ES-I3 (cell line): ENCODE measurements around the gene ZNF521.

Source experiments
- H3K36me3 ChIP-seq: 2 replicates; pipeline ENCODE4 v1.6.1; 2013; ENCODE audit warnings: mild to moderate bottlenecking, low read length, control low read depth, moderate library complexity; ENCODE audit not compliant: insufficient read depth
- H3K4me1 ChIP-seq: 2 replicates; pipeline ENCODE4 v1.6.1; 2013; ENCODE audit warnings: mild to moderate bottlenecking, control low read depth, low read length; ENCODE audit not compliant: insufficient read depth
- H3K9ac ChIP-seq: 2 replicates; pipeline ENCODE4 v1.6.1; 2013; ENCODE audit warnings: low read depth, mild to moderate bottlenecking, low read length, moderate library complexity
- H3K9me3 ChIP-seq: 2 replicates; pipeline ENCODE4 v1.6.1; 2013; ENCODE audit warnings: mild to moderate bottlenecking, low read length, moderate library complexity; ENCODE audit not compliant: control insufficient read depth, insufficient read depth

ZNF521 gene

DNA sequence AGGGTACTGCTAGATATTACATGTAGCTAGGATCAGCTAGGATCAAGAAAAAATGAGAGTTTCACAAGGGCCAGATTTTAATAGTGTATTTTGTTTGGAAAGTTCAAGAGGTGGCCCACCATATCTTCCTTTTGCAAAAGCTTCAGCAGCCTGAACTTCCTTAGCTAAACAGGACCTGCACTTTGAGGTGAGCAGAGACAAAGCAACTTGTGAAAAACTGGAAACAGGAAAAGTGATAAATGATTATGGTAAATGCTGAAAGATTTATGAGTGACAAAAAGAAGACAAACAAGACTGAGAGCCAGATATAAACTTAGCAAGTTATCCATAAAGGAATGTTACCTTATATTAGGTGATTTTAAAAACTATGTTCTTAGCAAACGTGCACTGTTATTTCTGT, 123.6 kb downstream of the ZNF521 start:
- no peak overlapping the region for H3K9ac ChIP-seq
- H3K9me3 ChIP-seq = no peaks in the 10 kb centered on the region
- no peaks in the 10 kb centered on the region for H3K36me3 ChIP-seq
- H3K4me1 ChIP-seq = peaks cover 8% of the 10 kb centered on the region; the same call in 1 of the 2 replicates

DNA sequence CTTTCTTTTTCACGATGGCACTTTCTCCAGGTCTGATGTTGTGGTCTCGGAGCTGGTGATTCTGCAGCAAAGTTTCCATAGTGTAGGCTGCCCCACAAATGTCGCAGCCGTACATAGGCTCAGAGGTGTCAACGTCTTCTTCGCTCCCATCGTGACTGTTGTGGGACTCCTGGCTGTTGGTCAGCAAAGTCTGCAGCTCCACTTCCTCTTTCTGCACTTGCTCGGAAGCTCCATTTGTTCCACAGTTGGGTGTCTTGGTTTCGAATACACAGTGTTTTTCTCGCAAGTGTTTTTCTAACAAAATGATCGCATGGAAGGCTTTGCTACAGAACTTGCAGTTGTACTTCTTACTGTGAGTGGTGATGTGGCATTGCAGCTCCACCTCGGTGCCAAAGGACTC, 126.8 kb downstream of the ZNF521 start:
- H3K36me3 ChIP-seq = no peaks in the 10 kb centered on the region
- no peaks in the 10 kb centered on the region for H3K4me1 ChIP-seq
- no peaks in the 10 kb centered on the region for H3K9me3 ChIP-seq
- H3K9ac ChIP-seq = no peak overlapping the region

DNA sequence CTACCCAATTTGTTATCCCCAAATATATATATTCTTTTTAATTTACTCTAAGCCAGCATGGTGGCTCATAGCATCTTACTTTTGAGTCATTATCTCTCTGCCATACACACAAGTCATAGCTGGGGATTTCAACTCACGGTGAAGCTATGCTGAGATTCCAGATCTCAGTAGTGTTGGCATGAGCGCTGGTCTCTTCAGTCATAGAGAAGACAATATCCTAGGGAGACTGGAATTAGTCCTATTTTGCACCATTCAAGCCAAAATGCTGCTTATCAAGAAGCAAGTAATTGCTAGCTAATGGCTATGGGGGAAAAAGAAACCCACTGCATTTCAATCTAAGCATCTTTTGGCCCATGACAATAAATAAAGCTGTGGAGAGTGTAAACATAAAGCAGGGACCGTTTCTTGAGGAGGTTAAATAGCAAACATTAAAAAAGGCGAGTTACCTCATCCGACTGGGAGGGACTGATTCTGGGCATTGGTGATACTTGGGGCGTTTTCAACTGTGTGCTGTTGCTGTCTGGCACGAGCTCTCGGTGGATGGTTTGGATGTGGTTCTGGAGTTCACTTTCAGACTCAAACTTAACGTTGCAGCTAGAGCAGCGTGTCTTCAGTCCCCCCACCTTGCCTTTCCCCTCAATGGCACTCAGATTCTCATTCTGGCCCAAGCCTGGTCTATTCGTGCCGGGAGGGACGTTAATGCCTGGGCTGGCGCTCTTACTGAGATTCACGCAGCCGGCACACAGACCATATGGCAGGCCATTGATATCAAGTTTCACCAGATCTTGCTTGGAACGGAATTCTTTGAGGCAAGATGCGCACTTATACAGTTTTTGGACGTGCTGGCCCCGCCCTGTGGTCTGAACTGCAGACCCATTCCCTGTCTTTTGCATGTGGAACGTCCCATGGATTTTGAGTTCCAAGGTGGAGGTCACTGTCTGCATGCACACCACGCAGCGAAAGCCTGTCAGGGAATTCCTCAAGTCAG, 127.8 kb downstream of the ZNF521 start:
- no peaks in the 10 kb centered on the region for H3K9me3 ChIP-seq
- H3K9ac ChIP-seq = no peak overlapping the region
- no peaks in the 10 kb centered on the region for H3K36me3 ChIP-seq
- H3K4me1 ChIP-seq = no peaks in the 10 kb centered on the region

DNA sequence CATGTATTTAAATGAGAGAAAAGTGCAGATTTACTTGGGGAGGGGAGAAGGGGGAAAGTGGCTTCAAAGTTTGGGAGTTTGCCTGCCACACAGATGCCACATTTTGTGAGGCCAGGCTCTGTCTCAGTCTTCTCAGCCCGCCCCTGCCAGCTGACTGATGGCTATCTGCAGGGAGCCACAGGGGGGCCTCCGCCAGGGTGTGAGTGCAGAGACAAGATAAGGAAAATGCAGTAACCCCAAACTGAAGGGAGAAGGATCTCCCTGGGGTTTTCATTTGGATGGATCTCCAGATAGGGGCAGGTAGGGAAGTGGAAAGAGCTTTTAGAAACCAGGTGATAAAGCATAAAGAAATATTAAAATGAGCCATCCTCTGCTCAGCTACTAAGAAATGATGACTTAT, 128.8 kb downstream of the ZNF521 start:
- no peaks in the 10 kb centered on the region for H3K9me3 ChIP-seq
- no peaks in the 10 kb centered on the region for H3K36me3 ChIP-seq
- no peak overlapping the region for H3K9ac ChIP-seq
- no peaks in the 10 kb centered on the region for H3K4me1 ChIP-seq

DNA sequence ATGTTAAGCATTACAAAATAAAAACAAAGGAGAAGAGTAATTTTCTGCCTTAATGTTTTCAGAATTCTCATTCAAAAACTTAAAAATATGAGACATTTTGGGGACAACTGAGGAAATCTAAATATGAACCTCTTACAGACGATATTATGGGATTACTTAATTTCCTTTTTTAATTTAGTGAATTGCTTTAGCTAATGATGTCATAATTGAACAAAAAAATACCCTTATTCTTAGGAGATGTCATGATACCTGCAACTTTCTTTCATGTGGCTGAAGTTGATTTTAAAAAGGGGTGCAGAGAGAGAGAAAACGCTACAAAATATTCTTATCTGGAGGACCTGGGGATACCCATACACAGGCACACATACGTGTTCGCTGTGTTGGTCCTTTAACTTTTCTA, 129.3 kb downstream of the ZNF521 start:
- no peak overlapping the region for H3K9ac ChIP-seq
- H3K36me3 ChIP-seq = no peaks in the 10 kb centered on the region
- no peaks in the 10 kb centered on the region for H3K4me1 ChIP-seq
- no peaks in the 10 kb centered on the region for H3K9me3 ChIP-seq

DNA sequence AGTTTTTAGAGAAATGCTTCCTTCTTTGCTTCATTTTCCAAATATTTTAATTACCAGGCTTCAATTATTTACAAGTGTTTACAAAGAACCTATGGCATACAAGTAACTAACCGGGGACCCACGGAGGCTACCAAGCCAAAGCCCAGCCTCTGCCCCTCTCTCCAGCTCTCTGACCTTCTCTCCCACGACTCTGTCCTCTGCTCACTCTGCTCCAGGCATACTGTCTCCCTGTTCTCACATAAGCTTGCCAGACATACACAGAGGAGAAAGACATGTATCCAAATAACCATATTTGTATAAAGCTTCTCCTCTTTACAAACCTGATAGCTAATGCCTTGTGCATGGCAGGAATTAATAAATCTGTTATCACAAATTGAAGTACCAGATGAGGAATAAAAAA, 141.3 kb downstream of the ZNF521 start:
- peaks cover 2% of the 10 kb centered on the region; the same call in 1 of the 2 replicates for H3K4me1 ChIP-seq
- no peaks in the 10 kb centered on the region for H3K9me3 ChIP-seq

DNA sequence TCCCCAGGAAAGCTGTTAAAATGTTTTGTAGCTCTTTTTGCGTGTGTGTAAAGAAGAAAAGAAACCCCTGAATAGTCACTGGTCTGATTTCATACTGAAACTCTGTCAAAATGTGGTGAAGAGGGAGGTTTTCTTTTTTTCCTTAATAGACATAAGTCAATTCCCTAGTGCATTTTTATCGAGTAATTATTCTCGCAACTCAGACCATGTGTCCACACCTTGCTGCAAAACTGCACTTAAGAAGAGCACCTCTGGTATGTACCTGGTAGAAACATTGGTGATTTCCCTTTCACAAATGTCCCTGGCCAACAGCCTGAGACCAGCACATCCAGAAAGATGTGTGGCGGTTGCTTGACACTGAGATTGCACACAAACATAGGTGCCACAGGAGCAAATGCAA, 159.9 kb downstream of the ZNF521 start:
- no peak overlapping the region for H3K9ac ChIP-seq
- no peaks in the 10 kb centered on the region for H3K36me3 ChIP-seq
- H3K4me1 ChIP-seq = peaks cover 6% of the 10 kb centered on the region; the same call in 1 of the 2 replicates
- H3K9me3 ChIP-seq = no peaks in the 10 kb centered on the region

More for the DNA sequence above, 141.3 kb downstream of the ZNF521 start:
- Histone ChIP-seq H3K36me3 (no peaks in the 10 kb centered on the region), H3K9ac (no peak overlapping the region)

DNA sequence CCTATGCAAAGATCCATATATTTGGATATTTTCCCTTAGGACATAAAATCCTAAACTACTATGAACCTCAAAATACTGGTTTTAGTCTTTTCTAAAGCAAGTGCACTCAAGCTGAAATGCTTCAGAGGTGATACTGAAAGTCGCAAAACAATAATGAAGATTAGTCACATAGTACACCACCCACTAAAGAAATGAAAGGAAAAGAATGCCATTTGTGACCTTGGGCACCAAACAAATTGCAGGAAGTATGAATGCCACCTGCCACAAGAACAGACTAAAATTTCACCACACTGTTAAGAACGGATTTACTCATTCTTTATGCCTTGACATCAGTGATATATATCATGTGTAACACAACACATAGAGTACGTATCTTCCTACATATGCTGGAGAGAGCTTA, 161.5 kb downstream of the ZNF521 start:
- H3K9ac ChIP-seq = no peak overlapping the region
- H3K4me1 ChIP-seq = peaks cover 6% of the 10 kb centered on the region; the same call in 1 of the 2 replicates
- H3K9me3 ChIP-seq = no peaks in the 10 kb centered on the region
- H3K36me3 ChIP-seq = no peaks in the 10 kb centered on the region

DNA sequence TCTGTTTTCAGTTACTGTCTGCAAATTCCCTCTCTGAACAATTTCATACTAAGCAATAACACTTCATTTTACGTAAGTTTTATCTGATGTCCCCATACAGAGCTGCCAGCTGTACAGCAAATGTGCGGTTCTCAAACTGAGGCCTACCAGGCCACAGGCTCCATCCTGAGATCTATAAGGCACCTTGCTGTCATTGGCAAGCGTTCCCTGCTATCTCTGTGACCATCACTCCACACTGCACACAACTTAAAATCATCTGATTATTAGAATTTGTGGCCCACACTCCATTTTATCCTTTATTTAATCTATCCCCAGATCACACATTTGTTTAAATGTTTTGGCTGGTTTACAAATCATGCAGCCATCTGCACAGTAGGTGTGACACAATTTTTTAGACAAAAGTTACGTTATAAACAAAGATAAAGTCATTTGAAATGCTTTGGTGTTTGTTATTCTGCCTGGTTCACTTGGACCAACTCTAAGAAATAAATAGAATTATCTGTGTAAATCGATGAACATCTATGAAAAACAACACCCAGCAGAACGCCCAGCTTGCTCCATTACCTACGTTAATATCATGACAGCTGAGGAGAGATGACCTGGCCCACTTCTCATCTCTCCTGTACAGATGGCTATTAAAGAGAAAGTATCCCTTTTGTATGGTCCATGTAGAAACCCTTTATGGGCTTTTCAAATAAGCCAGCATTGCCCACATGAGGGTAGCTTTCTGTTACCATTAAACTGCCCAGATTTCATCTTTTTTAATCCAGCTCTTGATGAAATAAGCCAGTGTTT, 162.4 kb downstream of the ZNF521 start:
- Histone ChIP-seq H3K4me1 (peaks cover 6% of the 10 kb centered on the region; the same call in 1 of the 2 replicates), H3K9ac (no peak overlapping the region)

DNA sequence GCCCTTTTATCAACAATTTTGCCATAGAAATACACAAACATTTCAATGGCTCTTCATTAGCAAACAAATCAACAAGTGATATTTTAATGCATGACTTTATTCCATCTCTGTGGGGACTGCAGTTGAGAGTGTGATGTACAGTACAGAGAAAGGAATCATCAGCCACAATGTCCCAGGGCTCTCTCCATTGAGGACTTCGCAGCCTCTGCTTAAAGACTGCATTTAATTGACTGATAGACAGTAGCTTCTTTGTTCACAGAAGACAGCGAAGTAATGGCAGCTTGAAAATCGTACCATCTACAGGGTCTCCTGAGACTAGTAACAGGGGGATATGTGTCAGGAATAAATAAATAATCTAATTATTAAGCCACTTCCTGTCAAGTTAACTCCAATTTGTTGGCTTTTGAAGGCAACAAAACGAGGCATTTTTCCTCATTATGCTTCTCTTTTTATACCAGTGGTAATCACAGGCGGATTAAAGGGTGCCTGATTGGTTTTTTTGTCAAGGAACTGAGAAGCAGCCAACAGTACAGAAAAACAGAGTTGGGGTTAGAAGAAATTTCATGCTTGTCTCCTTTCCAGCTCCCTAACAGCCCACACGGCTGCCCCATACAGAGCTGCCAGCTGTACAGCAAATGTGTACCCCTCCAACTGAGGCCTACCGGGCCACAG, 164.3 kb downstream of the ZNF521 start:
- H3K9me3 ChIP-seq = no peaks in the 10 kb centered on the region
- H3K36me3 ChIP-seq = no peaks in the 10 kb centered on the region
- H3K9ac ChIP-seq = no peak overlapping the region
- peaks cover 5% of the 10 kb centered on the region; the same call in 1 of the 2 replicates for H3K4me1 ChIP-seq

More for the DNA sequence above, 162.4 kb downstream of the ZNF521 start:
- Histone ChIP-seq H3K9me3 (no peaks in the 10 kb centered on the region), H3K36me3 (no peaks in the 10 kb centered on the region)

DNA sequence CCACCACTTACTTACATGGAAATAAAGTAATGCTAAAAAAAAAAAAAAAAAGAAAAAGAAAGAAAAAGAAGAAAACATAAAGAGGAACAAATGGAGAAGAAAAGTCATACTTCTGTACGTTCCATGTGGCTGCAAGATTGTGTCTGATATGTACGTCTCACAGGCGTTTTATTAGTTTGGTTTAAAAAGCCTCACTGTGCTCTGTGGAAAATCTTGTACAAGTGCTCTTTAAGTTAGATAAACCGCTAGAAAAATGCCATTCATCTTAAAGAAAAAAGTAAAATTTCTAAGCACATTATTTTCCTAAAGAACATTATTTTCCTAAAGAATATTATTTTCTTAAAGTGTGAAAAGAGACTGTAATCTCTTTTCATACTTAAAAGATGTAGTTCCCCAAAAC, 165.1 kb downstream of the ZNF521 start:
- no peaks in the 10 kb centered on the region for H3K9me3 ChIP-seq
- no peak overlapping the region for H3K9ac ChIP-seq
- H3K4me1 ChIP-seq = no peaks in the 10 kb centered on the region
- H3K36me3 ChIP-seq = no peaks in the 10 kb centered on the region

DNA sequence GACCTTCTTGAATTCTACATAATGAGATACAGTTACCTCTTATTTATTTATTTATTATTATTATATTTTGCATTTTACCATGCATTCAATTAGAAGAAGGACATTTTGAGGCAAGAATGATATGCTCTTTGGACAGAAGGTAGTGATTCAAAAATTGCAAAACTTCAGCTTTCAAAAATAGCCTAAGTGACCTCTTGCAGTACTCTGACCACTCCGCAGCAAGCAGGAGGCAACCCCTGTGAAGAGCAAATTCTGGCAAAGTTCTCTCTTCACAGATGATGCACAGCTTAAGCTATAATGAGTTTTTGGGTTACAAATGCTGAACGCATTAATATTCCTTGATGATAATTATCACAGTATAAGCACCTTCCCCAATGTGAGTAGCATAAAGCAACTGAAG, 170.0 kb downstream of the ZNF521 start:
- Histone ChIP-seq H3K36me3 (no peaks in the 10 kb centered on the region), H3K9ac (no peak overlapping the region), H3K4me1 (no peaks in the 10 kb centered on the region), H3K9me3 (no peaks in the 10 kb centered on the region)

DNA sequence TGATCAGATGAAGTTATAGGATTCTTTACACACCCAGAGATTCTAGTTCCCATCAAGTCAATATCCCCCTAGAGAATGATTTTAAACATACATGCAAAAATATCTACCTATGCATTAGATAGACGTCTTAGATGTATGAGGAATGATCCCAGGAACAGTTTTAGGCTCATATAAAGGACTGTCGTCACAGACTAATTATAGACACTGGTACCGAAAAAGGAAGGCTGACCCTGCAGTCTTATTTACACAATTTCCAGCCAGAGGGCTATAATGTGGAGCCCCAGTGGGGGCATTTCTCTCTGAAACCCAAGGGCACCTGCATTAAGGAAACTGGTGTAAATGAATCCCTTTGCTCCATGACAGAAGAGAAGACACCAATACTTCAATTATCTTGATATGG, 170.4 kb downstream of the ZNF521 start:
- Histone ChIP-seq H3K4me1 (no peaks in the 10 kb centered on the region), H3K9ac (no peak overlapping the region), H3K9me3 (no peaks in the 10 kb centered on the region), H3K36me3 (no peaks in the 10 kb centered on the region)

DNA sequence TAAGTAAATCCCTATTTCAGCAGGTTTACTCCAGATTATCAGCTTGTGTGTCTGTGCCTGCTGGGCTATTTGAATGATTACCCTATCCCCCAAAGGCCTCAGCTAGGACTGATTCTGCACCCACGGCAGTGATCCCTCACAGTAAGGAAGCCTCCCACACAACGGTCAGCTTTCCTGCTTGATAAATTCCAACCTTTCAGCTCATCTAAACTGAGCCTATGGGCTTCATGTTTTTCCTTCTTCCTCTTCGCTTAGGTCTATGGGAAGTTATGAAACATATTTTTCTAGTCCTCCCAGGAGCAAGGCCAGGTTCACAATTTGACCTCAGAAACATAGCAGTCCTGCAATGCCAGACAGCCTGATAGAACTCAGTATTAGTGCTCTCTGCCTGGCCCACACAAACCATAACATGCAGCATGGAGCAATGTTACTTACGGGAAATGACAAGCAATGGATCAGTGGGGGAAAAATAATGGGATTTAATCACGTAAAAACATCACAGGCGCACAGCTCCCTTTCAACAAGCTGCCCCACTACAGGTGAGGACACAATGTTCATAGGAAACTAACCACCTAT, 170.9 kb downstream of the ZNF521 start:
- H3K9ac ChIP-seq = no peak overlapping the region
- no peaks in the 10 kb centered on the region for H3K4me1 ChIP-seq
- H3K36me3 ChIP-seq = no peaks in the 10 kb centered on the region
- no peaks in the 10 kb centered on the region for H3K9me3 ChIP-seq
